Fibroblast of lung (primary cell): ENCODE measurements around the gene ITPR2. TPM values are rescaled to one million over a fixed set of nuclear protein-coding genes. Genes with fewer than 3 reads are reported as not detected.

ENCODE experiments used
- DNase-seq, 2 donors: peaks; one replicate each; pipeline versions ENCODE4 v3.0.0 to v3.0.0-alpha.2; 2010; ENCODE audit warnings: low read depth in 2 of 2
- H2AFZ ChIP-seq: 2 replicates; pipeline ENCODE4 v1.5.1; 2012; ENCODE audit warnings: low read length, control low read depth, inconsistent platforms
- H3K27ac ChIP-seq: 2 replicates; pipeline ENCODE4 v1.5.1; 2011; ENCODE audit warnings: low read length, control low read depth; ENCODE audit not compliant: insufficient read depth
- H3K27me3 ChIP-seq: 2 replicates; pipeline ENCODE4 v1.5.1; 2011; ENCODE audit warnings: mild to moderate bottlenecking, low read length; ENCODE audit not compliant: control insufficient read depth, insufficient read depth
- H3K36me3 ChIP-seq: 2 replicates; pipeline ENCODE4 v1.5.1; 2011; ENCODE audit warnings: low read length; ENCODE audit not compliant: control insufficient read depth, insufficient read depth
- H3K4me1 ChIP-seq: 2 replicates; pipeline ENCODE4 v1.5.1; 2011; ENCODE audit warnings: low read length; ENCODE audit not compliant: control insufficient read depth, insufficient read depth; ENCODE audit errors: extremely low read depth
- H3K4me2 ChIP-seq: 2 replicates; pipeline ENCODE4 v1.5.1; 2011; ENCODE audit warnings: low read length, control low read depth; ENCODE audit not compliant: insufficient read depth; ENCODE audit errors: extremely low read depth
- H3K4me3 ChIP-seq, 4 experiments: fragments of 200-600 bp in 1 of 4; sonication (generic) in 1 of 4; replicated peaks in 1 of 4; 2 replicates each; pipeline ENCODE4 v1.5.1; 2011 to 2016; ENCODE audit warnings: low read length in 4 of 4, low read depth in 3 of 4, mild to moderate bottlenecking in 3 of 4, control low read depth in 2 of 4, inconsistent platforms in 1 of 4, mixed read lengths in 1 of 4; ENCODE audit not compliant: insufficient read depth in 1 of 4; ENCODE audit errors: control extremely low read depth in 1 of 4
- H3K79me2 ChIP-seq: 2 replicates; pipeline ENCODE4 v1.5.1; 2012; ENCODE audit warnings: mild to moderate bottlenecking, low read length, inconsistent platforms; ENCODE audit not compliant: control insufficient read depth, insufficient read depth
- H3K9ac ChIP-seq: 2 replicates; pipeline ENCODE4 v1.5.1; 2011; ENCODE audit warnings: mild to moderate bottlenecking, low read length, control low read depth; ENCODE audit not compliant: insufficient read depth
- H3K9me3 ChIP-seq: 2 replicates; pipeline ENCODE4 v1.5.1; 2012; ENCODE audit warnings: low read depth, low read length; ENCODE audit not compliant: control insufficient read depth, insufficient read depth
- H4K20me1 ChIP-seq: 2 replicates; pipeline ENCODE4 v1.5.1; 2011; ENCODE audit warnings: low read length; ENCODE audit not compliant: control insufficient read depth, insufficient read depth; ENCODE audit errors: extremely low read depth
- EZH2 ChIP-seq: IDR thresholded peaks from 2 replicates; pipeline ENCODE4 v1.5.1; 2012; ENCODE audit warnings: low read length, control low read depth, mild to moderate bottlenecking; ENCODE audit errors: missing control alignments
- polyA plus RNA-seq, 2 donors: library from polyadenylated mRNA; depleted of rRNA in 1 of 2; stranded (reverse) in 1 of 2; unstranded in 1 of 2; fragments of >200 nt; gene quantifications; 2 replicates each; pipeline ENCODE4 v1.2.1, GENCODE V29; 2011 to 2012; ENCODE audit warnings: missing spikeins in 1 of 2
- total RNA-seq: library from RNA; depleted of rRNA; stranded (reverse); fragments of >200 nt; gene quantifications from 2 replicates; pipeline ENCODE4 v1.2.1, GENCODE V29; 2014
- TF ChIP-seq, protein P1 (sequence below), 2 donors: IDR thresholded peaks in 1 of 2; conservative IDR thresholded peaks in 1 of 2; 1 replicate in 1 of 2; 2 replicates in 1 of 2; pipeline ENCODE4 v1.5.1; 2011 to 2012; ENCODE audit warnings: low read length in 2 of 2, control low read depth in 1 of 2, inconsistent platforms in 1 of 2, low read depth in 1 of 2, mild to moderate bottlenecking in 1 of 2

ITPR2 gene
- total and polyA plus RNA-seq, 2 donors (not counting 1 experiment from before 2014, with no cell fraction given): 5.1 to 24.6 TPM

DNA sequence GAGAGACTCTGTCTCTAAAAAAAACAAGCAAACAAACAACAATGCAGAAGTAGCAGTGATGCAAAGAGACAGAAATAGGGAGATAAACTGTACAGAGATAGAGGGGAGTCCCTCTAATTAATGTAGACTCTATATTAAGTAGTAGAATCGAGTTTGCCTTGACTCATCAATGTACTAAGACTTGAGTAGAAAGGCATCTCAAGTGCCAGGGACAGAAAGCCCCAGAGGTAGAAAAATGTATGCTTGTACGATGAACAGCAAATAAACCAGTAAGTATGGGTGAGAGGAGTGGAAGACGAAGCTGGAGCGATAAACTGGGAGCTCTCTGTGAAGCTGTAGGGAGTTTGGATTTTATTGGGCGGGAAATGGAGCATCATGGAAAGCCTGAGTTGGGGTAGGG, 429.4 kb downstream of the ITPR2 start:
- no peaks in the 10 kb centered on the region for H3K4me1 ChIP-seq
- H3K79me2 ChIP-seq: no peaks in the 10 kb centered on the region
- H3K4me2 ChIP-seq: no peak overlapping the region
- no peak overlapping the region for H2AFZ ChIP-seq
- no peak overlapping the region for H3K9ac ChIP-seq
- H3K36me3 ChIP-seq: no peaks in the 10 kb centered on the region
- H3K4me3 ChIP-seq: no peak overlapping the region
- DNase-seq: no peak
- no peaks in the 10 kb centered on the region for H3K27me3 ChIP-seq
- H4K20me1 ChIP-seq: no peaks in the 10 kb centered on the region
- TF ChIP-seq, protein P1, sequence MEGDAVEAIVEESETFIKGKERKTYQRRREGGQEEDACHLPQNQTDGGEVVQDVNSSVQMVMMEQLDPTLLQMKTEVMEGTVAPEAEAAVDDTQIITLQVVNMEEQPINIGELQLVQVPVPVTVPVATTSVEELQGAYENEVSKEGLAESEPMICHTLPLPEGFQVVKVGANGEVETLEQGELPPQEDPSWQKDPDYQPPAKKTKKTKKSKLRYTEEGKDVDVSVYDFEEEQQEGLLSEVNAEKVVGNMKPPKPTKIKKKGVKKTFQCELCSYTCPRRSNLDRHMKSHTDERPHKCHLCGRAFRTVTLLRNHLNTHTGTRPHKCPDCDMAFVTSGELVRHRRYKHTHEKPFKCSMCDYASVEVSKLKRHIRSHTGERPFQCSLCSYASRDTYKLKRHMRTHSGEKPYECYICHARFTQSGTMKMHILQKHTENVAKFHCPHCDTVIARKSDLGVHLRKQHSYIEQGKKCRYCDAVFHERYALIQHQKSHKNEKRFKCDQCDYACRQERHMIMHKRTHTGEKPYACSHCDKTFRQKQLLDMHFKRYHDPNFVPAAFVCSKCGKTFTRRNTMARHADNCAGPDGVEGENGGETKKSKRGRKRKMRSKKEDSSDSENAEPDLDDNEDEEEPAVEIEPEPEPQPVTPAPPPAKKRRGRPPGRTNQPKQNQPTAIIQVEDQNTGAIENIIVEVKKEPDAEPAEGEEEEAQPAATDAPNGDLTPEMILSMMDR (conservative IDR thresholded peaks at IDR 0.05 in 1 of 2, IDR thresholded peaks at IDR 0.05 in 1 of 2; ENCODE audit: low read depth in 1 of 2, low read length in 2 of 2): no peak
- TF ChIP-seq EZH2: no peak
- H3K27ac ChIP-seq: no peak overlapping the region
- H3K9me3 ChIP-seq: no peaks in the 10 kb centered on the region

DNA sequence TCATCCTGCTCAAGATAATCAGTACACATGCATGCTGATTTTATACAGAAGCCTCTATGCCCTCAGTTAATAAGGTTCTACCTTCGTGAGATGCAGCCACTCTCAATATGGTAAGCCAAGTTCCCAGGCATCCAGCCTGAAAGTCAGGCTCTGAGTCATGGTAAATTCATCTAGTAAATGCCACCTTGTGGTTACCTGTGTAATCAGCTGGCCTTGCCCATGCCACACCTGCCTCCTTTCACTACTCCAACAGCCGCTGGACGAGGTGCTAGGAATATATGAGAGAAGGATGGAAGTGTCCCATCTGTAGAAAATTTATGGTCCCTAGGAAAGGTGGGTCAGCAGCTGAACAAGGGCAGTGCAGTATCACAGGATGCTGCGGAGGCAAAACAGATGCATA, 430.3 kb downstream of the ITPR2 start:
- H3K9me3 ChIP-seq: no peaks in the 10 kb centered on the region

DNA sequence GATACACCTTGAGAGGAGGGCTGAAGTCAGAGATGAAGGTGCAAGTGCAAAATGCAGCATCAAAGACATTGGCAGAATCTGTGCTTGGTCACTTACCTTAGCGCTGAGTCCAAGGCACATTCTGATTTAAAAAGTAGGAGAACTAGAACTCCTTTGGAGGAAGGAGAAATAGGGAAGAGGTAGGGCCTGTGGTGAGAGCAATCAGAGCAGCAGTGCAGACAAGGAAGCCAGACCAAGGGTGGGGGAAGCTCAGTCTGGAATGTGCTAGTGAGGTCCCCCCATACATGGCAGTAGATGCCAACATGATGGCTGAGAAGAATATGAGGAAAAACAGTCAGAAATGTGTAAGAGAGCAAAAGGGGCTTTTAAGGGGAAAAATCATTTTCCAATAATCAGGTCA, 431.1 kb downstream of the ITPR2 start:
- Histone ChIP-seq H3K9ac (no peak overlapping the region), H4K20me1 (no peaks in the 10 kb centered on the region), H3K27me3 (no peaks in the 10 kb centered on the region), H3K4me1 (no peaks in the 10 kb centered on the region), H3K36me3 (no peaks in the 10 kb centered on the region), H3K9me3 (no peaks in the 10 kb centered on the region), H3K4me3 (no peak overlapping the region), H3K79me2 (no peaks in the 10 kb centered on the region), H3K4me2 (no peak overlapping the region), H2AFZ (no peak overlapping the region), H3K27ac (no peak overlapping the region)
- no peak for DNase-seq
- TF ChIP-seq, protein P1 (conservative IDR thresholded peaks at IDR 0.05 in 1 of 2, IDR thresholded peaks at IDR 0.05 in 1 of 2; ENCODE audit: low read depth in 1 of 2, low read length in 2 of 2): no peak
- no peak for TF ChIP-seq EZH2

More for the DNA sequence above, 430.3 kb downstream of the ITPR2 start:
- DNase-seq: peak in 1 of 2 donors; percentile 9
- Histone ChIP-seq H3K27me3 (no peaks in the 10 kb centered on the region), H3K27ac (no peak overlapping the region), H2AFZ (no peak overlapping the region), H3K4me1 (no peaks in the 10 kb centered on the region), H3K79me2 (no peaks in the 10 kb centered on the region), H3K4me3 (no peak overlapping the region), H4K20me1 (no peaks in the 10 kb centered on the region), H3K4me2 (no peak overlapping the region), H3K36me3 (no peaks in the 10 kb centered on the region), H3K9ac (no peak overlapping the region)
- TF ChIP-seq EZH2: no peak
